HG03196 (cell line): ENCODE data around the gene DAB2.
"Not testable (repeated sequence)": the region's sequence is repeated elsewhere in the genome, so short reads cannot be mapped to it uniquely, and the experiment has no call there.

Experiments
- ATAC-seq: cut with Tn5 transposase; IDR thresholded peaks from one replicate; pipeline ENCODE4 v1.9.1; 2021; ENCODE audit not compliant: unreplicated experiment

The DAB2 gene

GRCh38 chr5:39422728-39423285 is 2.0 kb downstream of the DAB2 start:
- no peak for ATAC-seq

- ATAC-seq = no peak
These were observed 2.7 kb downstream of the DAB2 start for GRCh38 chr5:39422036-39422606.

GRCh38 chr5:39420482-39421145 is 4.2 kb downstream of the DAB2 start:
- no peak for ATAC-seq

GRCh38 chr5:39419796-39420195 is 5.0 kb downstream of the DAB2 start:
- ATAC-seq = no peak

- no peak for ATAC-seq
These were observed 6.8 kb downstream of the DAB2 start for GRCh38 chr5:39417979-39418378.

GRCh38 chr5:39415201-39415600 is 9.6 kb downstream of the DAB2 start:
- no peak for ATAC-seq

- ATAC-seq = no peak
These were observed 10.4 kb downstream of the DAB2 start for GRCh38 chr5:39414426-39414825.

- no peak for ATAC-seq
These were observed 11.0 kb downstream of the DAB2 start for GRCh38 chr5:39413771-39414170.

- no peak for ATAC-seq
These were observed 11.9 kb downstream of the DAB2 start for GRCh38 chr5:39412721-39413394.

- ATAC-seq = no peak
These were observed 12.8 kb downstream of the DAB2 start for GRCh38 chr5:39411985-39412384.

GRCh38 chr5:39411061-39411460 is 13.7 kb downstream of the DAB2 start:
- ATAC-seq = no peak

- ATAC-seq = no peak
These were observed 15.7 kb downstream of the DAB2 start for GRCh38 chr5:39409033-39409432.

GRCh38 chr5:39405083-39405843 is 19.5 kb downstream of the DAB2 start:
- no peak for ATAC-seq

- not testable (repeated sequence) for ATAC-seq
These were observed 21.0 kb downstream of the DAB2 start for GRCh38 chr5:39403761-39404160.

- ATAC-seq = not testable (repeated sequence)
These were observed 22.6 kb downstream of the DAB2 start for GRCh38 chr5:39402140-39402539.

- no peak for ATAC-seq
These were observed 23.8 kb downstream of the DAB2 start for GRCh38 chr5:39400713-39401578.

GRCh38 chr5:39399135-39400036 is 25.4 kb downstream of the DAB2 start:
- no peak for ATAC-seq

- ATAC-seq = no peak
These were observed 27.9 kb downstream of the DAB2 start for GRCh38 chr5:39396843-39397242.

- no peak for ATAC-seq
These were observed 29.3 kb downstream of the DAB2 start for GRCh38 chr5:39395521-39395920.
